ENCODE results near the gene NUP85.

The NUP85 gene

DNA sequence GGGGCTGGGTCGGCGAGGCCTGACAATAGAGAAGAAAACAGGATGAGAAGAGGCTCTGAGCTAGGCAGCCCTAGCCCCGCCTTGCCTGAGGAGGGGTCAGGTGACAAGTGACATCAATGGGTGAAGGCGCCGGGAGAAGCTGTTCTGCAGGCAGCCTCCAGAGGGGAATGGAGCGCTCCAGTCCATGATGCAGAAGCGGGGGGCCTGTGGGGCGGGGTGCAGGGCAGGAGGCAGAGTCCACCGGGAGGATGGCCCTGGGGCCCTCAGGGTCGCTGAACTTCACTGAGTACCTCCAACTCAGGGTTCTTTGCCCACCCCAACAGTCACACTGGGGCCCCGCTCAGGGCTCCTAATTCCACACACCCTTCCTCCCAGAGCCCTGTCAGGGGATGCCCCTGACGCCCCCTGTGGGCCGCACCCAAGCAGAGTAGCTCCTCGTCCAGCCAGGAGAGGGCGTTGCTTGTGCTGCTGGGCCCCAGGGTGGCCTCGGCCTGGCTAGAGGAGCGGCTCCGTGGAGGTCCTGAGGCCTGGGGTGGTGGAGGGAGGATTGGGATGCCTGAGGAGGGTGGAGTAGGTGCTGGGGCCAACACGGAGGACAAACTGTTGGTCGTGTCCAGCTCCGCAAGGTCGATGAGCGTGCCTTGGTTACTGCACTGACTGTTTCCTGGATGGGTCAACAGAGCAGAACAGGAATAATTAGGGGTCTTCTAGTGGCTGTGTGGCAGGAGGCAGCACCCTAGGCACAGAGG, 35.1 kb downstream of the NUP85 start:
- no peak overlapping the region for H2BK120ac ChIP-seq (ENCODE audit: low read depth, low read length)
- no peak overlapping the region for H3K4me2 ChIP-seq (ENCODE audit: low read length, poor library complexity, severe bottlenecking)
- whole genome bisulfite sequencing, result 72% methylated on average over 22 of the region's 23 CpGs
- no peaks in the 10 kb centered on the region for H3K9me3 ChIP-seq (ENCODE audit: control insufficient read depth, low read length)
- peaks cover 95 to 97% of the 10 kb centered on the region in 2 experiments for H3K36me3 ChIP-seq (ENCODE audit: control insufficient read depth in 1 of 2, insufficient read depth in 2 of 2, low read depth in 1 of 2, low read length in 2 of 2)
- H3K4me3 ChIP-seq (ENCODE audit: insufficient read depth in 1 of 2, low read depth in 1 of 2, low read length in 2 of 2), result peak overlapping the region in 1 of 2 experiments; percentile 57
- no peak overlapping the region for H2AFZ ChIP-seq (ENCODE audit: low read depth, low read length)
- H2BK5ac ChIP-seq (ENCODE audit: low read depth, low read length, poor library complexity, severe bottlenecking), result no peak overlapping the region
- no peaks in the 10 kb centered on the region for H3K4me1 ChIP-seq (ENCODE audit: control insufficient read depth, insufficient read depth, low read depth, low read length)
- DNase-seq, result peak; percentile 48
- no peak overlapping the region for H3K14ac ChIP-seq (ENCODE audit: low read length in 2 of 2)
- H3K27ac ChIP-seq (ENCODE audit: low read length, poor library complexity, severe bottlenecking), result no peak overlapping the region
- H3K4ac ChIP-seq (ENCODE audit: low read depth in 1 of 2, low read length in 2 of 2), result no peak overlapping the region
- no peak overlapping the region for H2BK12ac ChIP-seq (ENCODE audit: low read length in 2 of 2)
- H4K8ac ChIP-seq (ENCODE audit: low read length), result peak overlapping the region; percentile 21
- H3K79me1 ChIP-seq (replicated peaks; ENCODE audit: low read length, poor library complexity, severe bottlenecking), result peaks cover 18% of the 10 kb centered on the region
- H3K18ac ChIP-seq (ENCODE audit: low read depth in 1 of 2, low read length in 2 of 2), result no peak overlapping the region
- peak overlapping the region; percentile 45 for H2BK15ac ChIP-seq (ENCODE audit: low read depth, poor library complexity, severe bottlenecking)
- peak overlapping the region; percentile 65 for H3K9ac ChIP-seq (ENCODE audit: low read length)
- H3K23ac ChIP-seq (ENCODE audit: low read length in 2 of 2), result no peak overlapping the region
- H4K91ac ChIP-seq (ENCODE audit: low read length), result no peak overlapping the region
- no peaks in the 10 kb centered on the region for H3K27me3 ChIP-seq (ENCODE audit: control insufficient read depth in 1 of 2, insufficient read depth in 1 of 2, low read length in 2 of 2)
- H2AK5ac ChIP-seq (ENCODE audit: low read length, severe bottlenecking), result no peak overlapping the region

DNA sequence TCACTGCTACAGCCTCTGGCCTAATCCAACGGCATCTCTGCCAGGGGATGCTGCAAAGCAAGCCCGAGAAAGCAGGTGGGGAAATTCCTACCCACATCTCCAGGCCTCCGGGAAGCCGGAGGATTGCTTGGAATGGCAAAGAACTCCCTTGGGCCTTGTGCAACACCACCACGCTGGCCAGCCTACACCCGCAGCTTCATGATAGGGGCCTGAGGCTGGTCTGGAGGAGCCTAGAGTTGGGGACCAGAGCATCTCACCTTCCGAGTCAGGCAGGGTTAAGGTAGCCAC, 35.6 kb downstream of the NUP85 start:
- H3K27ac ChIP-seq (ENCODE audit: low read length, poor library complexity, severe bottlenecking), result no peak overlapping the region
- H3K4ac ChIP-seq (ENCODE audit: low read depth in 1 of 2, low read length in 2 of 2), result no peak overlapping the region
- no peak overlapping the region for H4K91ac ChIP-seq (ENCODE audit: low read length)
- no peak overlapping the region for H3K14ac ChIP-seq (ENCODE audit: low read length in 2 of 2)
- peaks cover 96 to 97% of the 10 kb centered on the region in 2 experiments for H3K36me3 ChIP-seq (ENCODE audit: control insufficient read depth in 1 of 2, insufficient read depth in 2 of 2, low read depth in 1 of 2, low read length in 2 of 2)
- WGBS, result 90% methylated on average over 7 of the region's 7 CpGs
- H2BK5ac ChIP-seq (ENCODE audit: low read depth, low read length, poor library complexity, severe bottlenecking), result no peak overlapping the region
- no peak for DNase-seq
- no peaks in the 10 kb centered on the region for H3K4me1 ChIP-seq (ENCODE audit: control insufficient read depth, insufficient read depth, low read depth, low read length)
- no peak overlapping the region for H2BK120ac ChIP-seq (ENCODE audit: low read depth, low read length)
- no peak overlapping the region for H3K4me2 ChIP-seq (ENCODE audit: low read length, poor library complexity, severe bottlenecking)
- peak overlapping the region; percentile 65 for H3K9ac ChIP-seq (ENCODE audit: low read length)
- H3K23ac ChIP-seq (ENCODE audit: low read length in 2 of 2), result no peak overlapping the region
- no peaks in the 10 kb centered on the region for H3K27me3 ChIP-seq (ENCODE audit: control insufficient read depth in 1 of 2, insufficient read depth in 1 of 2, low read length in 2 of 2)
- H3K9me3 ChIP-seq (ENCODE audit: control insufficient read depth, low read length), result no peaks in the 10 kb centered on the region
- no peak overlapping the region for H4K8ac ChIP-seq (ENCODE audit: low read length)
- no peak overlapping the region for H2BK15ac ChIP-seq (ENCODE audit: low read depth, poor library complexity, severe bottlenecking)
- no peak overlapping the region for H2BK12ac ChIP-seq (ENCODE audit: low read length in 2 of 2)
- H3K79me1 ChIP-seq (replicated peaks; ENCODE audit: low read length, poor library complexity, severe bottlenecking), result peaks cover 24% of the 10 kb centered on the region
- H3K18ac ChIP-seq (ENCODE audit: low read depth in 1 of 2, low read length in 2 of 2), result no peak overlapping the region
- H2AK5ac ChIP-seq (ENCODE audit: low read length, severe bottlenecking), result no peak overlapping the region
- peak overlapping the region in 1 of 2 experiments; percentile 57 for H3K4me3 ChIP-seq (ENCODE audit: insufficient read depth in 1 of 2, low read depth in 1 of 2, low read length in 2 of 2)
- no peak overlapping the region for H2AFZ ChIP-seq (ENCODE audit: low read depth, low read length)

DNA sequence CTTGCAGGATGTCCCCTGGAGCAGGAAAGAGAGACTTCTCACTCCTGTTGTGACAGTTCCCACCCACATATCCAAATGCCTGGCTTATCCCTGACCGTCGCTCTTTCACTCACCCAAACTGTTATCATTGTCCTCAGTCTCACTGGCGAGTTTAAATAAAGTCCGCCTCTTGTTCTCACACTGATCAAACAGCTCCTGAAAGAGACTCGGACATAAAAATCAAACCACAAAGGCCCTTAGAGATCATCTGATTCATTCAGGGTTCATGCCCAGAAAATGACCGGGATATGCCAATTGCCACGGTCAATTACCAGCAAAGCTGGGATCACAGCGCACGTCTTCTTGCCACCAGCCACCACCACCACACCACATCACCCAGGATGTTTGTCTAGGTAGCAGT, 36.0 kb downstream of the NUP85 start:
- H3K18ac ChIP-seq (ENCODE audit: low read depth in 1 of 2, low read length in 2 of 2), result no peak overlapping the region
- no peak overlapping the region for H3K27ac ChIP-seq (ENCODE audit: low read length, poor library complexity, severe bottlenecking)
- H3K4me1 ChIP-seq (ENCODE audit: control insufficient read depth, insufficient read depth, low read depth, low read length), result no peaks in the 10 kb centered on the region
- H3K23ac ChIP-seq (ENCODE audit: low read length in 2 of 2), result no peak overlapping the region
- H4K8ac ChIP-seq (ENCODE audit: low read length), result no peak overlapping the region
- H3K4me2 ChIP-seq (ENCODE audit: low read length, poor library complexity, severe bottlenecking), result no peak overlapping the region
- no peak overlapping the region for H2BK5ac ChIP-seq (ENCODE audit: low read depth, low read length, poor library complexity, severe bottlenecking)
- WGBS, result 95% methylated on average over 8 of the region's 9 CpGs
- no peak overlapping the region for H2BK15ac ChIP-seq (ENCODE audit: low read depth, poor library complexity, severe bottlenecking)
- H4K91ac ChIP-seq (ENCODE audit: low read length), result no peak overlapping the region
- H3K27me3 ChIP-seq (ENCODE audit: control insufficient read depth in 1 of 2, insufficient read depth in 1 of 2, low read length in 2 of 2), result no peaks in the 10 kb centered on the region
- no peak overlapping the region for H2BK12ac ChIP-seq (ENCODE audit: low read length in 2 of 2)
- H3K14ac ChIP-seq (ENCODE audit: low read length in 2 of 2), result no peak overlapping the region
- H2AFZ ChIP-seq (ENCODE audit: low read depth, low read length), result no peak overlapping the region
- H2BK120ac ChIP-seq (ENCODE audit: low read depth, low read length), result no peak overlapping the region
- peaks cover 97 to 99% of the 10 kb centered on the region in 2 experiments for H3K36me3 ChIP-seq (ENCODE audit: control insufficient read depth in 1 of 2, insufficient read depth in 2 of 2, low read depth in 1 of 2, low read length in 2 of 2)
- peak overlapping the region in 1 of 2 experiments; percentile 57 for H3K4me3 ChIP-seq (ENCODE audit: insufficient read depth in 1 of 2, low read depth in 1 of 2, low read length in 2 of 2)
- peak overlapping the region; percentile 65 for H3K9ac ChIP-seq (ENCODE audit: low read length)
- H3K79me1 ChIP-seq (replicated peaks; ENCODE audit: low read length, poor library complexity, severe bottlenecking), result peaks cover 28% of the 10 kb centered on the region
- no peak for DNase-seq
- H3K9me3 ChIP-seq (ENCODE audit: control insufficient read depth, low read length), result no peaks in the 10 kb centered on the region
- no peak overlapping the region for H3K4ac ChIP-seq (ENCODE audit: low read depth in 1 of 2, low read length in 2 of 2)
- H2AK5ac ChIP-seq (ENCODE audit: low read length, severe bottlenecking), result no peak overlapping the region

DNA sequence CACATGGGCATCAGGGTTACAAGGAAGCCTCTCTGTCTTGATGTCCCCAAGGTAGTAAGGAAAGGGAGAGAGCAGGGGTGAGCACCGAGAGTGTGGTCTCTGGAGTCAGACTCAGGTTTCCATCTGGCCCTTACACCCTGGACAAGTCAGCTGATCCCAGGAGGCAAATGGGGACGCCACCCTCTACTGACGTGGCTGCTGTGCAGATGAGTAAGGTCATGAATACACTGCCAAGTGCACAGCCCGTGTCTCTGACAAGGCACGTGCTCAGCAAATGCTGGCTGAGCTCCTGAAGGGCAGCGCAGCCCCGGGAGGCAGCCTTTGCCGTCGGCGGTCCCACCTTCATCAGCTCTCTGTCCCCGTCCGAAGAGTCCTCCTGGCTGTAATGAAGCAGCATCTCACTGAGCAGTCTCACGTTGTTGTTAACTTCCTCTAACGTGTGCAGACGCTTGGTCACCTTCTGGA, 36.5 kb downstream of the NUP85 start:
- H3K9me3 ChIP-seq (ENCODE audit: control insufficient read depth, low read length), result no peaks in the 10 kb centered on the region

More for the DNA sequence above, 36.5 kb downstream of the NUP85 start:
- peaks cover 94% of the 10 kb centered on the region in 2 experiments for H3K36me3 ChIP-seq (ENCODE audit: control insufficient read depth in 1 of 2, insufficient read depth in 2 of 2, low read depth in 1 of 2, low read length in 2 of 2)
- no peak overlapping the region for H2BK120ac ChIP-seq (ENCODE audit: low read depth, low read length)
- H3K27ac ChIP-seq (ENCODE audit: low read length, poor library complexity, severe bottlenecking), result no peak overlapping the region
- H3K14ac ChIP-seq (ENCODE audit: low read length in 2 of 2), result no peak overlapping the region
- peak overlapping the region; percentile 65 for H3K9ac ChIP-seq (ENCODE audit: low read length)
- no peak overlapping the region for H4K8ac ChIP-seq (ENCODE audit: low read length)
- no peak overlapping the region for H3K4me2 ChIP-seq (ENCODE audit: low read length, poor library complexity, severe bottlenecking)
- no peak for DNase-seq
- H4K91ac ChIP-seq (ENCODE audit: low read length), result no peak overlapping the region
- no peak overlapping the region for H2AFZ ChIP-seq (ENCODE audit: low read depth, low read length)
- H2BK5ac ChIP-seq (ENCODE audit: low read depth, low read length, poor library complexity, severe bottlenecking), result no peak overlapping the region
- no peak overlapping the region for H3K23ac ChIP-seq (ENCODE audit: low read length in 2 of 2)
- H2AK5ac ChIP-seq (ENCODE audit: low read length, severe bottlenecking), result no peak overlapping the region
- H2BK12ac ChIP-seq (ENCODE audit: low read length in 2 of 2), result no peak overlapping the region
- H3K18ac ChIP-seq (ENCODE audit: low read depth in 1 of 2, low read length in 2 of 2), result no peak overlapping the region
- no peaks in the 10 kb centered on the region for H3K27me3 ChIP-seq (ENCODE audit: control insufficient read depth in 1 of 2, insufficient read depth in 1 of 2, low read length in 2 of 2)
- no peaks in the 10 kb centered on the region for H3K4me1 ChIP-seq (ENCODE audit: control insufficient read depth, insufficient read depth, low read depth, low read length)
- H3K79me1 ChIP-seq (replicated peaks; ENCODE audit: low read length, poor library complexity, severe bottlenecking), result peaks cover 28% of the 10 kb centered on the region
- WGBS, result 93% methylated on average over 15 of the region's 15 CpGs
- H3K4me3 ChIP-seq (ENCODE audit: insufficient read depth in 1 of 2, low read depth in 1 of 2, low read length in 2 of 2), result peak overlapping the region in 1 of 2 experiments; percentile 46
- H2BK15ac ChIP-seq (ENCODE audit: low read depth, poor library complexity, severe bottlenecking), result no peak overlapping the region
- no peak overlapping the region for H3K4ac ChIP-seq (ENCODE audit: low read depth in 1 of 2, low read length in 2 of 2)

Data from mesenchymal stem cell (in vitro differentiated cells and primary cell).